HCT116 (cell line): ENCODE data around the gene CNPY1. TPM values are rescaled to one million over a fixed set of nuclear protein-coding genes. Genes with fewer than 3 reads are reported as not detected.

Source experiments
- ATAC-seq: fragments of 200-7000 bp; cut with Tn5 transposase; 2 replicates; pipeline ENCODE4 v1.9.1; 2020; ENCODE audit warnings: mild to moderate bottlenecking, moderate library complexity
- BruUV-seq: library from RNA; stranded (reverse); fragments of 400-500 nt; replicated peaks from 2 replicates; lab custom pipeline; 2021; lab: Mats Ljungman, UMichigan
- CTCF ChIA-PET: fragments of 300-600 bp; sonication (Branson Sonifier 250); formaldehyde crosslinking; loops from one replicate; lab custom pipeline; 2021; ENCODE audit warnings: antibody characterized with exemption; lab: Charles Lee
- POLR2A ChIA-PET: fragments of 300-600, 350-600 bp; sonication (Branson Sonifier 250); formaldehyde crosslinking; loops from one replicate; lab custom pipeline; 2021; ENCODE audit warnings: antibody characterized with exemption; lab: Charles Lee
- RAD21 ChIA-PET, 2 experiments: fragments of 300-600 bp; sonication (Branson Sonifier 250); formaldehyde crosslinking; loops; one replicate each; lab custom pipeline; 2023; ENCODE audit warnings: low total read pairs in 2 of 2; ENCODE audit not compliant: uncharacterized antibody in 2 of 2, unreplicated experiment in 2 of 2, low non-redundant PET in 1 of 2; lab: Charles Lee
- DNase-seq: peaks from one replicate; pipeline ENCODE4 v3.0.0-alpha.2; 2010; ENCODE audit warnings: low read depth, low spot score
- H2AFZ ChIP-seq: fragments of 200-600 bp; shearing (Covaris generic), sonication (generic); 2 replicates; pipeline ENCODE4 v1.6.1; 2017; ENCODE audit warnings: low read depth, mixed run types, mixed read lengths, antibody characterized with exemption, low read length; ENCODE audit not compliant: poor library complexity, severe bottlenecking
- H3K27ac ChIP-seq: 2 replicates; pipeline ENCODE4 v1.5.1; 2012; ENCODE audit warnings: low read depth, low read length
- H3K27me3 ChIP-seq: fragments of 200-600 bp; sonication (generic); 2 replicates; pipeline ENCODE4 v1.6.1; 2016; ENCODE audit warnings: mixed run types, low read length, mixed read lengths; ENCODE audit not compliant: insufficient read depth
- H3K36me3 ChIP-seq, 2 experiments: fragments of 200-500 bp in 1 of 2; fragments of 200-600 bp in 1 of 2; sonication (Bioruptor generic) in 1 of 2; sonication (generic) in 1 of 2; 2 replicates each; pipeline versions ENCODE4 v1.5.1 to v1.6.1; 2014 to 2016; ENCODE audit warnings: low read length in 2 of 2, inconsistent platforms in 1 of 2, mixed read lengths in 1 of 2, mixed run types in 1 of 2; ENCODE audit not compliant: insufficient read depth in 2 of 2, control insufficient read depth in 1 of 2
- H3K4me1 ChIP-seq, 2 experiments: fragments of 200-600 bp in 1 of 2; sonication (generic) in 1 of 2; 2 replicates each; pipeline versions ENCODE4 v1.5.1 to v1.6.1; 2012 to 2017; ENCODE audit warnings: low read length in 2 of 2, inconsistent platforms in 1 of 2, mild to moderate bottlenecking in 1 of 2, mixed read lengths in 1 of 2, mixed run types in 1 of 2, moderate library complexity in 1 of 2; ENCODE audit not compliant: insufficient read depth in 2 of 2, control insufficient read depth in 1 of 2
- H3K4me2 ChIP-seq: fragments of 200-600 bp; sonication (generic); 2 replicates; pipeline ENCODE4 v1.6.1; 2017; ENCODE audit warnings: mixed run types, low read length, mixed read lengths
- H3K4me3 ChIP-seq, 2 experiments: fragments of 200-600 bp in 1 of 2; sonication (generic) in 1 of 2; replicated peaks in 1 of 2; 2 replicates each; pipeline ENCODE4 v1.5.1; 2011 to 2016; ENCODE audit warnings: low read length in 2 of 2, control low read depth in 1 of 2, low read depth in 1 of 2, mild to moderate bottlenecking in 1 of 2, mixed read lengths in 1 of 2, mixed run types in 1 of 2
- H3K79me2 ChIP-seq: fragments of 200-600 bp; sonication (generic); 2 replicates; pipeline ENCODE4 v1.6.1; 2017; ENCODE audit warnings: mild to moderate bottlenecking, mixed run types, low read length, moderate library complexity, mixed read lengths; ENCODE audit not compliant: insufficient read depth
- H3K9ac ChIP-seq: fragments of 200-600 bp; sonication (generic); 2 replicates; pipeline ENCODE4 v1.6.1; 2016; ENCODE audit warnings: low read length, mixed read lengths
- H3K9me2 ChIP-seq: fragments of 200-600 bp; sonication (generic), shearing (Covaris generic); 2 replicates; pipeline ENCODE4 v1.6.1; 2017; ENCODE audit warnings: mixed run types, mild to moderate bottlenecking, moderate library complexity; ENCODE audit not compliant: insufficient read depth
- H3K9me3 ChIP-seq, 2 experiments: fragments of 200-500 bp in 1 of 2; fragments of 200-600 bp in 1 of 2; sonication (Bioruptor generic) in 1 of 2; sonication (generic) in 1 of 2; 2 replicates each; pipeline ENCODE4 v1.6.1; 2014 to 2017; ENCODE audit warnings: low read length in 2 of 2, mixed read lengths in 2 of 2, inconsistent platforms in 1 of 2, low read depth in 1 of 2, mild to moderate bottlenecking in 1 of 2, mixed run types in 1 of 2, moderate library complexity in 1 of 2; ENCODE audit not compliant: control insufficient read depth in 1 of 2, insufficient read depth in 1 of 2
- H4K20me1 ChIP-seq: fragments of 200-600 bp; sonication (generic), shearing (Covaris generic); 2 replicates; pipeline ENCODE4 v1.6.1; 2017; ENCODE audit warnings: mixed run types, mild to moderate bottlenecking, moderate library complexity; ENCODE audit not compliant: insufficient read depth
- ATF3 ChIP-seq: IDR thresholded peaks from 2 replicates; pipeline ENCODE4 v1.6.1; 2012
- CBX3 ChIP-seq: IDR thresholded peaks from 2 replicates; pipeline ENCODE4 v1.6.1; 2012; ENCODE audit warnings: low read depth
- CEBPB ChIP-seq: IDR thresholded peaks from 2 replicates; pipeline ENCODE4 v1.6.1; 2012; ENCODE audit warnings: low read depth
- EGR1 ChIP-seq: IDR thresholded peaks from 2 replicates; pipeline ENCODE4 v1.6.1; 2012; ENCODE audit warnings: low read depth
- EZH2 ChIP-seq: fragments of 200-600 bp; sonication (generic); IDR thresholded peaks from 2 replicates; pipeline ENCODE4 v1.6.1; 2017; ENCODE audit warnings: antibody characterized with exemption, mixed run types
- FOSL1 ChIP-seq: IDR thresholded peaks from 2 replicates; pipeline ENCODE4 v1.6.1; 2012; ENCODE audit warnings: low read depth
- JUND ChIP-seq: IDR thresholded peaks from 2 replicates; pipeline ENCODE4 v1.6.1; 2012
- MAX ChIP-seq: IDR thresholded peaks from 2 replicates; pipeline ENCODE4 v1.6.1; 2012
- POLR2A ChIP-seq: IDR thresholded peaks from 2 replicates; pipeline ENCODE4 v1.7.0; 2011; ENCODE audit warnings: borderline replicate concordance; ENCODE audit not compliant: insufficient read depth, insufficient read length; ENCODE audit errors: extremely low read depth
- RAD21 ChIP-seq: IDR thresholded peaks from 2 replicates; pipeline ENCODE4 v1.6.1; 2012; ENCODE audit warnings: low read depth, mild to moderate bottlenecking
- SP1 ChIP-seq: IDR thresholded peaks from 2 replicates; pipeline ENCODE4 v1.6.1; 2012; ENCODE audit warnings: low read depth
- SRF ChIP-seq: IDR thresholded peaks from 2 replicates; pipeline ENCODE4 v1.6.1; 2012; ENCODE audit warnings: low read depth
- YY1 ChIP-seq: IDR thresholded peaks from 2 replicates; pipeline ENCODE4 v1.6.1; 2011; ENCODE audit warnings: low read length, low read depth, moderate library complexity, mild to moderate bottlenecking; ENCODE audit not compliant: insufficient replicate concordance; ENCODE audit errors: extremely low read depth
- ZBTB33 ChIP-seq: IDR thresholded peaks from 2 replicates; pipeline ENCODE4 v1.6.1; 2011; ENCODE audit warnings: mild to moderate bottlenecking, low read length, moderate library complexity; ENCODE audit not compliant: insufficient replicate concordance; ENCODE audit errors: extremely low read depth
- intact Hi-C: fragments of 100-400 bp; cut with micrococcal nuclease; formaldehyde crosslinking; loops from 2 replicates; pipeline ENCODE4 v1.10.0; 2022
- total RNA-seq: library from RNA; stranded (reverse); gene quantifications from one replicate; pipeline ENCODE4 v1.2.1, GENCODE V29; 2021; ENCODE audit not compliant: unreplicated experiment
- TF ChIP-seq, protein P1 (sequence below): IDR thresholded peaks from 2 replicates; pipeline ENCODE4 v1.6.1; 2012; ENCODE audit warnings: low read depth

The CNPY1 gene
- total RNA-seq, 1 experiment from 2014 or later, result not detected

GRCh38 chr7:155586843-155587440 lies 40.6 kb upstream of the CNPY1 start:
- BruUV-seq, result no TSS peak
- H4K20me1 ChIP-seq, result no peaks in the 10 kb centered on the region
- H3K79me2 ChIP-seq, result no peaks in the 10 kb centered on the region
- ChIA-PET RAD21 (no interaction called here), CTCF (interaction anchor here (1.0 to 1.1 kb wide), 2 partner anchors 11 to 12 kb away, joined by 3 to 4 read pairs; no protein-coding TSS in a partner anchor), POLR2A (no interaction called here)
- no peak overlapping the region for H3K4me2 ChIP-seq
- no peaks in the 10 kb centered on the region for H3K9me2 ChIP-seq
- TF ChIP-seq POLR2A (no peak), FOSL1 (no peak), JUND (no peak), YY1 (no peak), CEBPB (no peak), ZBTB33 (no peak), RAD21 (no peak), EZH2 (no peak), MAX (no peak), SRF (no peak), SP1 (no peak), EGR1 (no peak), CBX3 (no peak), ATF3 (no peak)
- TF ChIP-seq, protein P1, sequence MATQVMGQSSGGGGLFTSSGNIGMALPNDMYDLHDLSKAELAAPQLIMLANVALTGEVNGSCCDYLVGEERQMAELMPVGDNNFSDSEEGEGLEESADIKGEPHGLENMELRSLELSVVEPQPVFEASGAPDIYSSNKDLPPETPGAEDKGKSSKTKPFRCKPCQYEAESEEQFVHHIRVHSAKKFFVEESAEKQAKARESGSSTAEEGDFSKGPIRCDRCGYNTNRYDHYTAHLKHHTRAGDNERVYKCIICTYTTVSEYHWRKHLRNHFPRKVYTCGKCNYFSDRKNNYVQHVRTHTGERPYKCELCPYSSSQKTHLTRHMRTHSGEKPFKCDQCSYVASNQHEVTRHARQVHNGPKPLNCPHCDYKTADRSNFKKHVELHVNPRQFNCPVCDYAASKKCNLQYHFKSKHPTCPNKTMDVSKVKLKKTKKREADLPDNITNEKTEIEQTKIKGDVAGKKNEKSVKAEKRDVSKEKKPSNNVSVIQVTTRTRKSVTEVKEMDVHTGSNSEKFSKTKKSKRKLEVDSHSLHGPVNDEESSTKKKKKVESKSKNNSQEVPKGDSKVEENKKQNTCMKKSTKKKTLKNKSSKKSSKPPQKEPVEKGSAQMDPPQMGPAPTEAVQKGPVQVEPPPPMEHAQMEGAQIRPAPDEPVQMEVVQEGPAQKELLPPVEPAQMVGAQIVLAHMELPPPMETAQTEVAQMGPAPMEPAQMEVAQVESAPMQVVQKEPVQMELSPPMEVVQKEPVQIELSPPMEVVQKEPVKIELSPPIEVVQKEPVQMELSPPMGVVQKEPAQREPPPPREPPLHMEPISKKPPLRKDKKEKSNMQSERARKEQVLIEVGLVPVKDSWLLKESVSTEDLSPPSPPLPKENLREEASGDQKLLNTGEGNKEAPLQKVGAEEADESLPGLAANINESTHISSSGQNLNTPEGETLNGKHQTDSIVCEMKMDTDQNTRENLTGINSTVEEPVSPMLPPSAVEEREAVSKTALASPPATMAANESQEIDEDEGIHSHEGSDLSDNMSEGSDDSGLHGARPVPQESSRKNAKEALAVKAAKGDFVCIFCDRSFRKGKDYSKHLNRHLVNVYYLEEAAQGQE, result no peak
- H3K9ac ChIP-seq, result no peak overlapping the region
- H3K4me1 ChIP-seq, result peaks cover 0 to 12% of the 10 kb centered on the region in 2 experiments; a peak in 1 of 4 replicates
- ATAC-seq, result no peak
- no peak overlapping the region for H3K27ac ChIP-seq
- no peaks in the 10 kb centered on the region for H3K9me3 ChIP-seq
- no peaks in the 10 kb centered on the region for H3K36me3 ChIP-seq
- peaks cover 17% of the 10 kb centered on the region; the same call in 1 of the 2 replicates for H3K27me3 ChIP-seq
- no peak for DNase-seq
- no peak overlapping the region for H2AFZ ChIP-seq
- intact Hi-C loops, result no loop called here
- H3K4me3 ChIP-seq, result no peak overlapping the region
